ENCODE data around the gene AURKAIP1. TPM values are rescaled to one million over a fixed set of nuclear protein-coding genes. Genes with fewer than 3 reads are reported as not detected.
"Not testable (repeated sequence)": the region's sequence is repeated elsewhere in the genome, so short reads cannot be mapped to it uniquely, and the experiment has no call there.

AURKAIP1 gene
- total RNA-seq, 2 donors from 2014 or later, result 159 to 162 TPM

- no peaks in the 10 kb centered on the region for H3K27me3 ChIP-seq (ENCODE audit: control insufficient read depth, insufficient read depth, low read length, poor library complexity, severe bottlenecking)
- H3K9ac ChIP-seq (ENCODE audit: extremely low read depth, low read length, poor library complexity, severe bottlenecking), result no peak overlapping the region
- Mint-ChIP-seq H3K27ac (no peak overlapping the region), H3K36me3 (ENCODE audit: low read depth) (no peaks in the 10 kb centered on the region), H3K4me3 (no peak overlapping the region), H3K4me1 (peaks cover 15% of the 10 kb centered on the region), H3K27me3 (ENCODE audit: insufficient read depth) (peaks cover 8% of the 10 kb centered on the region), H3K9me3 (no peaks in the 10 kb centered on the region)
- H3K27ac ChIP-seq (ENCODE audit: low read depth, low read length), result peak overlapping the region; percentile 56
- no peaks in the 10 kb centered on the region for H3K9me3 ChIP-seq (ENCODE audit: control insufficient read depth, low read length)
- DNase-seq, result no peak
- no peaks in the 10 kb centered on the region for H3K36me3 ChIP-seq (ENCODE audit: control insufficient read depth, insufficient read depth, low read length)
- WGBS, 2 experiments (ENCODE audit: insufficient coverage in 1 of 2, insufficient read length in 1 of 2), result 89 to 94% methylated on average over 14 to 26 of the region's 26 CpGs
- H3K4me3 ChIP-seq (ENCODE audit: low read length), result no peak overlapping the region
- peaks cover 13% of the 10 kb centered on the region for H3K4me1 ChIP-seq (ENCODE audit: control insufficient read depth, insufficient read depth, low read length)
- TF ChIP-seq CTCF (conservative IDR thresholded peaks at IDR 0.05), result no peak
These were observed 43.7 kb upstream of the AURKAIP1 start for GRCh38 chr1:1418464-1419362.

GRCh38 chr1:1417825-1418463 is 42.9 kb upstream of the AURKAIP1 start:
- H3K36me3 ChIP-seq (ENCODE audit: control insufficient read depth, insufficient read depth, low read length); H3K4me3 ChIP-seq (ENCODE audit: low read length); H3K27ac Mint-ChIP-seq; H3K36me3 Mint-ChIP-seq (ENCODE audit: low read depth); H3K9me3 Mint-ChIP-seq; H3K27me3 Mint-ChIP-seq (ENCODE audit: insufficient read depth); H3K27me3 ChIP-seq (ENCODE audit: control insufficient read depth, insufficient read depth, low read length, poor library complexity, severe bottlenecking); H3K9ac ChIP-seq (ENCODE audit: extremely low read depth, low read length, poor library complexity, severe bottlenecking); H3K9me3 ChIP-seq (ENCODE audit: control insufficient read depth, low read length); H3K4me3 Mint-ChIP-seq: not testable (repeated sequence)
- peaks cover 13% of the 10 kb centered on the region for H3K4me1 ChIP-seq (ENCODE audit: control insufficient read depth, insufficient read depth, low read length)
- 90 to 93% methylated on average over 18 to 25 of the region's 25 CpGs for WGBS, 2 experiments (ENCODE audit: insufficient coverage in 1 of 2, insufficient read length in 1 of 2)
- peak; percentile 45 for DNase-seq
- H3K27ac ChIP-seq (ENCODE audit: low read depth, low read length), result peak overlapping the region; percentile 47
- peaks cover 14% of the 10 kb centered on the region for H3K4me1 Mint-ChIP-seq

- not testable (repeated sequence) for H3K36me3 Mint-ChIP-seq (ENCODE audit: low read depth); H3K27me3 ChIP-seq (ENCODE audit: control insufficient read depth, insufficient read depth, low read length, poor library complexity, severe bottlenecking); H3K27ac Mint-ChIP-seq; H3K4me3 ChIP-seq (ENCODE audit: low read length); H3K4me3 Mint-ChIP-seq; H3K36me3 ChIP-seq (ENCODE audit: control insufficient read depth, insufficient read depth, low read length); H3K9ac ChIP-seq (ENCODE audit: extremely low read depth, low read length, poor library complexity, severe bottlenecking); H3K9me3 ChIP-seq (ENCODE audit: control insufficient read depth, low read length); H3K9me3 Mint-ChIP-seq; DNase-seq; H3K27ac ChIP-seq (ENCODE audit: low read depth, low read length); H3K4me1 Mint-ChIP-seq; H3K27me3 Mint-ChIP-seq (ENCODE audit: insufficient read depth)
- peaks cover 10% of the 10 kb centered on the region for H3K4me1 ChIP-seq (ENCODE audit: control insufficient read depth, insufficient read depth, low read length)
- 88 to 100% methylated on average over 3 to 5 of the region's 5 CpGs for WGBS, 2 experiments (ENCODE audit: insufficient coverage in 1 of 2, insufficient read length in 1 of 2)
These were observed 42.4 kb upstream of the AURKAIP1 start for GRCh38 chr1:1417396-1417795.

- no peaks in the 10 kb centered on the region for H3K36me3 ChIP-seq (ENCODE audit: control insufficient read depth, insufficient read depth, low read length)
- Mint-ChIP-seq H3K9me3 (peaks cover 17% of the 10 kb centered on the region), H3K36me3 (ENCODE audit: low read depth) (peaks cover 9% of the 10 kb centered on the region), H3K4me1 (peaks cover 4% of the 10 kb centered on the region), H3K4me3 (no peak overlapping the region), H3K27me3 (ENCODE audit: insufficient read depth) (peaks cover 6% of the 10 kb centered on the region), H3K27ac (no peak overlapping the region)
- no peak overlapping the region for H3K4me3 ChIP-seq (ENCODE audit: low read length)
- DNase-seq, result no peak
- no peak for TF ChIP-seq CTCF (conservative IDR thresholded peaks at IDR 0.05)
- no peaks in the 10 kb centered on the region for H3K9me3 ChIP-seq (ENCODE audit: control insufficient read depth, low read length)
- WGBS, 2 experiments (ENCODE audit: insufficient coverage in 1 of 2, insufficient read length in 1 of 2), result 88 to 90% methylated on average over 12 to 13 of the region's 13 CpGs
- no peak overlapping the region for H3K9ac ChIP-seq (ENCODE audit: extremely low read depth, low read length, poor library complexity, severe bottlenecking)
- H3K27me3 ChIP-seq (ENCODE audit: control insufficient read depth, insufficient read depth, low read length, poor library complexity, severe bottlenecking), result no peaks in the 10 kb centered on the region
- no peak overlapping the region for H3K27ac ChIP-seq (ENCODE audit: low read depth, low read length)
- no peaks in the 10 kb centered on the region for H3K4me1 ChIP-seq (ENCODE audit: control insufficient read depth, insufficient read depth, low read length)
These were observed 40.7 kb upstream of the AURKAIP1 start for GRCh38 chr1:1415751-1416150.

- H3K9ac ChIP-seq (ENCODE audit: extremely low read depth, low read length, poor library complexity, severe bottlenecking); H3K36me3 ChIP-seq (ENCODE audit: control insufficient read depth, insufficient read depth, low read length); H3K4me1 ChIP-seq (ENCODE audit: control insufficient read depth, insufficient read depth, low read length); H3K4me3 ChIP-seq (ENCODE audit: low read length); H3K27ac ChIP-seq (ENCODE audit: low read depth, low read length); DNase-seq; H3K9me3 ChIP-seq (ENCODE audit: control insufficient read depth, low read length); H3K27me3 Mint-ChIP-seq (ENCODE audit: insufficient read depth); H3K27me3 ChIP-seq (ENCODE audit: control insufficient read depth, insufficient read depth, low read length, poor library complexity, severe bottlenecking); H3K4me3 Mint-ChIP-seq; H3K27ac Mint-ChIP-seq: not testable (repeated sequence)
- Mint-ChIP-seq H3K4me1 (peaks cover 19% of the 10 kb centered on the region), H3K36me3 (ENCODE audit: low read depth) (peaks cover 18% of the 10 kb centered on the region), H3K9me3 (peaks cover 17% of the 10 kb centered on the region)
- 95 to 98% methylated on average over 10 to 11 of the region's 11 CpGs for WGBS, 2 experiments (ENCODE audit: insufficient coverage in 1 of 2, insufficient read length in 1 of 2)
These were observed 37.4 kb upstream of the AURKAIP1 start for GRCh38 chr1:1412311-1412902.
